ENCODE results near the gene MBTPS1.
"Not testable (repeated sequence)": the region's sequence is repeated elsewhere in the genome, so short reads cannot be mapped to it uniquely, and the experiment has no call there.

Gene MBTPS1

GRCh38 chr16:84117494-84117843 lies 727 bp upstream of the MBTPS1 start:
- Mint-ChIP-seq H3K9me3 (no peaks in the 10 kb centered on the region), H3K27me3 (no peaks in the 10 kb centered on the region), H3K27ac (peak overlapping the region; percentile 90), H3K36me3 (peaks cover 6% of the 10 kb centered on the region), H3K4me3 (peak overlapping the region; percentile 91), H3K4me1 (peaks cover 24% of the 10 kb centered on the region)
- no peak for ATAC-seq

GRCh38 chr16:84115919-84116719 lies 623 bp downstream of the MBTPS1 start:
- peak; percentile 68 for ATAC-seq
- Mint-ChIP-seq H3K4me1 (peaks cover 32% of the 10 kb centered on the region), H3K36me3 (peaks cover under 1% of the 10 kb centered on the region), H3K4me3 (peak overlapping the region; percentile 91), H3K27me3 (no peaks in the 10 kb centered on the region), H3K9me3 (no peaks in the 10 kb centered on the region), H3K27ac (peak overlapping the region; percentile 90)

- Mint-ChIP-seq H3K36me3 (peaks cover 13% of the 10 kb centered on the region), H3K4me1 (peaks cover 43% of the 10 kb centered on the region)
- not testable (repeated sequence) for H3K9me3 Mint-ChIP-seq, H3K4me3 Mint-ChIP-seq, H3K27ac Mint-ChIP-seq, H3K27me3 Mint-ChIP-seq, ATAC-seq
Measured at GRCh38 chr16:84111949-84112348, 4.8 kb downstream of the MBTPS1 start.

GRCh38 chr16:84111525-84111924 lies 5.2 kb downstream of the MBTPS1 start:
- H3K4me3 Mint-ChIP-seq: no peak overlapping the region
- H3K36me3 Mint-ChIP-seq: peaks cover 17% of the 10 kb centered on the region
- no peaks in the 10 kb centered on the region for H3K27me3 Mint-ChIP-seq
- H3K9me3 Mint-ChIP-seq: no peaks in the 10 kb centered on the region
- H3K27ac Mint-ChIP-seq: peak overlapping the region; percentile 37
- ATAC-seq: no peak
- peaks cover 47% of the 10 kb centered on the region for H3K4me1 Mint-ChIP-seq

- Mint-ChIP-seq H3K27me3 (no peaks in the 10 kb centered on the region), H3K36me3 (peaks cover 23% of the 10 kb centered on the region), H3K4me1 (peaks cover 51% of the 10 kb centered on the region), H3K27ac (no peak overlapping the region), H3K4me3 (no peak overlapping the region), H3K9me3 (no peaks in the 10 kb centered on the region)
- ATAC-seq: no peak
Measured at GRCh38 chr16:84110527-84110926, 6.2 kb downstream of the MBTPS1 start.

- peaks cover 49% of the 10 kb centered on the region for H3K4me1 Mint-ChIP-seq
- H3K9me3 Mint-ChIP-seq: no peaks in the 10 kb centered on the region
- ATAC-seq: no peak
- no peak overlapping the region for H3K4me3 Mint-ChIP-seq
- no peak overlapping the region for H3K27ac Mint-ChIP-seq
- no peaks in the 10 kb centered on the region for H3K27me3 Mint-ChIP-seq
- peaks cover 29% of the 10 kb centered on the region for H3K36me3 Mint-ChIP-seq
Measured at GRCh38 chr16:84109598-84110335, 7.0 kb downstream of the MBTPS1 start.

- no peak overlapping the region for H3K27ac Mint-ChIP-seq
- ATAC-seq: no peak
- H3K4me3 Mint-ChIP-seq: no peak overlapping the region
- H3K27me3 Mint-ChIP-seq: no peaks in the 10 kb centered on the region
- peaks cover 41% of the 10 kb centered on the region for H3K4me1 Mint-ChIP-seq
- peaks cover 29% of the 10 kb centered on the region for H3K36me3 Mint-ChIP-seq
- H3K9me3 Mint-ChIP-seq: no peaks in the 10 kb centered on the region
Measured at GRCh38 chr16:84107921-84108320, 8.8 kb downstream of the MBTPS1 start.

- H3K27ac Mint-ChIP-seq: peak overlapping the region; percentile 2
- H3K9me3 Mint-ChIP-seq: no peaks in the 10 kb centered on the region
- peaks cover 33% of the 10 kb centered on the region for H3K4me1 Mint-ChIP-seq
- no peak overlapping the region for H3K4me3 Mint-ChIP-seq
- no peak for ATAC-seq
- no peaks in the 10 kb centered on the region for H3K27me3 Mint-ChIP-seq
- peaks cover 34% of the 10 kb centered on the region for H3K36me3 Mint-ChIP-seq
Measured at GRCh38 chr16:84105948-84106740, 10.6 kb downstream of the MBTPS1 start.

GRCh38 chr16:84105301-84105815 lies 11.4 kb downstream of the MBTPS1 start:
- H3K9me3 Mint-ChIP-seq: no peaks in the 10 kb centered on the region
- H3K27ac Mint-ChIP-seq: no peak overlapping the region
- peaks cover 26% of the 10 kb centered on the region for H3K4me1 Mint-ChIP-seq
- H3K4me3 Mint-ChIP-seq: no peak overlapping the region
- no peak for ATAC-seq
- H3K36me3 Mint-ChIP-seq: peaks cover 27% of the 10 kb centered on the region
- no peaks in the 10 kb centered on the region for H3K27me3 Mint-ChIP-seq

GRCh38 chr16:84104231-84104630 lies 12.5 kb downstream of the MBTPS1 start:
- Mint-ChIP-seq H3K36me3 (peaks cover 32% of the 10 kb centered on the region), H3K4me1 (peaks cover 29% of the 10 kb centered on the region), H3K4me3 (no peak overlapping the region), H3K27me3 (no peaks in the 10 kb centered on the region), H3K27ac (no peak overlapping the region), H3K9me3 (no peaks in the 10 kb centered on the region)
- no peak for ATAC-seq

GRCh38 chr16:84103678-84104077 lies 13.1 kb downstream of the MBTPS1 start:
- H3K9me3 Mint-ChIP-seq: no peaks in the 10 kb centered on the region
- no peak overlapping the region for H3K27ac Mint-ChIP-seq
- no peaks in the 10 kb centered on the region for H3K27me3 Mint-ChIP-seq
- peaks cover 34% of the 10 kb centered on the region for H3K36me3 Mint-ChIP-seq
- no peak for ATAC-seq
- peaks cover 30% of the 10 kb centered on the region for H3K4me1 Mint-ChIP-seq
- H3K4me3 Mint-ChIP-seq: no peak overlapping the region

- H3K27me3 Mint-ChIP-seq: no peaks in the 10 kb centered on the region
- no peaks in the 10 kb centered on the region for H3K9me3 Mint-ChIP-seq
- ATAC-seq: no peak
- no peak overlapping the region for H3K27ac Mint-ChIP-seq
- peaks cover 51% of the 10 kb centered on the region for H3K36me3 Mint-ChIP-seq
- no peak overlapping the region for H3K4me3 Mint-ChIP-seq
- peaks cover 7% of the 10 kb centered on the region for H3K4me1 Mint-ChIP-seq
Measured at GRCh38 chr16:84098939-84099338, 17.8 kb downstream of the MBTPS1 start.

- no peak overlapping the region for H3K4me3 Mint-ChIP-seq
- ATAC-seq: no peak
- no peak overlapping the region for H3K27ac Mint-ChIP-seq
- peaks cover 67% of the 10 kb centered on the region for H3K36me3 Mint-ChIP-seq
- H3K4me1 Mint-ChIP-seq: peaks cover 7% of the 10 kb centered on the region
- H3K9me3 Mint-ChIP-seq: no peaks in the 10 kb centered on the region
- H3K27me3 Mint-ChIP-seq: no peaks in the 10 kb centered on the region
Measured at GRCh38 chr16:84096447-84097005, 20.2 kb downstream of the MBTPS1 start.

GRCh38 chr16:84095466-84095865 lies 21.3 kb downstream of the MBTPS1 start:
- Mint-ChIP-seq H3K36me3 (peaks cover 78% of the 10 kb centered on the region), H3K4me3 (no peak overlapping the region), H3K27ac (no peak overlapping the region), H3K27me3 (no peaks in the 10 kb centered on the region), H3K4me1 (peaks cover 7% of the 10 kb centered on the region), H3K9me3 (no peaks in the 10 kb centered on the region)
- no peak for ATAC-seq

- Mint-ChIP-seq H3K4me1 (peaks cover 8% of the 10 kb centered on the region), H3K4me3 (no peak overlapping the region), H3K27me3 (no peaks in the 10 kb centered on the region), H3K9me3 (no peaks in the 10 kb centered on the region), H3K27ac (no peak overlapping the region), H3K36me3 (peaks cover 82% of the 10 kb centered on the region)
- ATAC-seq: no peak
Measured at GRCh38 chr16:84093879-84094270, 22.9 kb downstream of the MBTPS1 start.

All from stimulated activated memory B cell treated with anti-CD40 and anti-IgM and Interleukin-4, amounts not matched to agents 10 μg/mL and 1 μg/mL and 100 μg/mL, for 72 hours (primary cell).